Retinal pigment epithelial cell (primary cell): ENCODE results near the gene INPP5D.

Source experiments
- DNase-seq: peaks from one replicate; pipeline ENCODE4 v3.0.0-alpha.2; 2010; ENCODE audit warnings: low read depth
- H3K4me3 ChIP-seq: 2 replicates; pipeline ENCODE4 v1.5.1; 2011; ENCODE audit warnings: mild to moderate bottlenecking, low read length, control low read depth, moderate library complexity
- TF ChIP-seq, protein P1 (sequence below): conservative IDR thresholded peaks from 2 replicates; pipeline ENCODE4 v1.5.1; 2011; ENCODE audit warnings: low read depth, low read length, control low read depth, inconsistent platforms

The INPP5D gene

DNA sequence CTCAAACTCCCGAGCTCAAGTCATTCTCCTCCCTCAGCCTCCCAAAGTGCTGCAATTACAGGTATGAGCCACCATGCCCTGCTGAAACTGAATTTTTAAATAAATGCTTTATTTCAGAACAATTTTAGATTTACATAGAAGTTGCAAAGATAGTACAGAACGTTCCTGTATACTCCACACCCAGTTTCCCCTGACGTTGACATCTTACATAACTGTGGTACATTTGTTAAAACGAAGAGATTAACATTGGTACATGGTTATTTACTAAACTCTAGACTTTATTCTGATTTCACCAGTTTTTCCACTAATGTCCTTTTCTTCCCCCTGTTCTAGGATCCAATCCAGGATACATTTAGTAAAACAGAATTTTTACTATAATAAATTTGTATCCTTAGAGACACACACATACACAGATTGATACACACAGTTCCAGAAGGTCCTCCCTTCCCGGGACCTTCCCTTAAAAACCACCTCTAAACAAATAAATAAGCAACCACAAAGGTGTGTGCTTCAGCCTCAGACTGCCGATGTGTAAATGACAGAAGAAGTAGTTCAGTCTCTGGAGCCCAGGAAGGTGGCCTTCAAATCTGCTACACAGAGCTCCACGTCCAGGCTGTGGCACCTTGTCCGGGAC is 20.8 kb upstream of the INPP5D start:
- TF ChIP-seq, protein P1, sequence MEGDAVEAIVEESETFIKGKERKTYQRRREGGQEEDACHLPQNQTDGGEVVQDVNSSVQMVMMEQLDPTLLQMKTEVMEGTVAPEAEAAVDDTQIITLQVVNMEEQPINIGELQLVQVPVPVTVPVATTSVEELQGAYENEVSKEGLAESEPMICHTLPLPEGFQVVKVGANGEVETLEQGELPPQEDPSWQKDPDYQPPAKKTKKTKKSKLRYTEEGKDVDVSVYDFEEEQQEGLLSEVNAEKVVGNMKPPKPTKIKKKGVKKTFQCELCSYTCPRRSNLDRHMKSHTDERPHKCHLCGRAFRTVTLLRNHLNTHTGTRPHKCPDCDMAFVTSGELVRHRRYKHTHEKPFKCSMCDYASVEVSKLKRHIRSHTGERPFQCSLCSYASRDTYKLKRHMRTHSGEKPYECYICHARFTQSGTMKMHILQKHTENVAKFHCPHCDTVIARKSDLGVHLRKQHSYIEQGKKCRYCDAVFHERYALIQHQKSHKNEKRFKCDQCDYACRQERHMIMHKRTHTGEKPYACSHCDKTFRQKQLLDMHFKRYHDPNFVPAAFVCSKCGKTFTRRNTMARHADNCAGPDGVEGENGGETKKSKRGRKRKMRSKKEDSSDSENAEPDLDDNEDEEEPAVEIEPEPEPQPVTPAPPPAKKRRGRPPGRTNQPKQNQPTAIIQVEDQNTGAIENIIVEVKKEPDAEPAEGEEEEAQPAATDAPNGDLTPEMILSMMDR, result no peak
- H3K4me3 ChIP-seq, result no peak overlapping the region
- DNase-seq, result no peak

DNA sequence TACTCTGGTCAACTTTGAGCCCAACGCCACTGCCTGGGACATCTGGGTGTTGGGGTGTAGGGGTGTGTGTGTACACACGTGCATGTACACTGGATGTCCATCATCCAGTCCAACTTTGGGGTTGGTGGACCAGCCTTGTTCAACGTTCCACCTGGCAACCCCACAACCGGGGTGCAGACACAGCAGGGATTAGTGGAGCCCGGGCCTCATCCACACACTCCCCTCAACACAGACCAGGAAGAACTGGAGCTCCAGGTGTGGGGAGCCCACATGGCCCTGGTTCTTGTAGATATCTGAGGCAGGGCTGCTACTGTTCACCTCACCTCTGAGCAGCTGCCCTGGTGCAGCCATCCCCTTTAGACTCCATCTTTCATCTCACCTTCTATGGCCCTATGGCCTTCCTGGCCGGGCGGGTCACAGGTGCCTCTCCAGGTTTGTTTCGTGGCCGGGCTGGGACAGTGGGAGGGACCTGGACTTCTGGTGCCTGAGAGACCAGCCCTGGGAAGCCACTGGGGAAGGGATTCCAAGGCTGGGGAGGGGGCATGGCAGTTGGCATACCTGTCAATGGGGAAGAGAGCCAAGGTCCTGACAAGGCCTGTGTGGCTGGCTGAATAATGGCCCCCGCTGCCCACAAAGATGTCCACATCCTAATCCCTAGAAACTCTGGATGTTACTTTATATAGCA is 20.2 kb upstream of the INPP5D start:
- H3K4me3 ChIP-seq, result no peak overlapping the region
- DNase-seq, result no peak
- TF ChIP-seq, protein P1, result no peak

DNA sequence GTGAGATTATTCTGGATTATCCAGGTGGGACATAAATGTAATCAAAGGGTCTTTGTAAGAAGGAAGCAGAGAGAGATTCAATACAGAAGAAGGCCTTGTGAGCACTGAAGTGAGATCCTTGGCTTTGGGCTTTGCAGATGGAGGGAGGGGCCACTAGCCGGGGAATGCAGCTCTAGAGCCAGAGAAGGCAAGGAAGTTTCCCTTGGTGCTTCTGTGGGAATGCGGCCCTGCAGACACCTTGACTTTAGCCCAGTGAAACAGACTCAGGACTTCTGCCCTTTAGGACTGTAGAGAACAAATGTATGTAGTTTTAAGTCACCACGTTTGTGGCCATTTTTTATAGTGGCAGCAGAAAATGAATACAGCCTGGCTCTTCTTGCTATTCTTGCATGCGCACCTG is 19.6 kb upstream of the INPP5D start:
- DNase-seq, result no peak
- TF ChIP-seq, protein P1, result no peak
- no peak overlapping the region for H3K4me3 ChIP-seq

DNA sequence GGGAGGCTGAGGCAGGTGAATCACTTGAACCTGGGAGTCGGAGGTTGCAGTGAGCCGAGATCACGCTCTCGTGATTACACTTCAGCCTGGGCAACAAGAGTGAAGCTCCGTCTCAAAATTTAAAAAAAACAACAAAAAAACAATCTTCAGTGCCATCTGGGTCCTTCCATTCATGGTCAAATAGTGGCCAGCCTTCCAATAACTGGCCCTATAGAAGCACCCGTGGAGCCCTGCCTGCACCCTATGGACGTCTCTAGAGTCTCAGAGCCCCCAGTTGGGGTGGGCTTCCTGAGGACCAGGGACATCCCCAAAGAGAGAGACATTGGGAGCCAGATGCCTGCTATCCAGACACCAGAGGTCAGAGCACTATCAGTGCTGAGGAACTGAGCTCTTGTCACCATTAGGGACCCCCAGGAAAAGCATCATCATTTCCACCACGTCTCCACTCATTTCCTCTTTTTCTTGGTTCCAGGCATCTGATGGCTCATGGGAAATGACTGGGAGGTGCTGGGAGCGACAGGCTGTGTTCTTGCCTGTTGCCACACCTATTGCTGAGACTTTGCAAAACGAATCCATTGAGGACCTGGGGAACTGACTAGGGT is 18.3 kb upstream of the INPP5D start:
- TF ChIP-seq, protein P1, result no peak
- no peak overlapping the region for H3K4me3 ChIP-seq
- no peak for DNase-seq

DNA sequence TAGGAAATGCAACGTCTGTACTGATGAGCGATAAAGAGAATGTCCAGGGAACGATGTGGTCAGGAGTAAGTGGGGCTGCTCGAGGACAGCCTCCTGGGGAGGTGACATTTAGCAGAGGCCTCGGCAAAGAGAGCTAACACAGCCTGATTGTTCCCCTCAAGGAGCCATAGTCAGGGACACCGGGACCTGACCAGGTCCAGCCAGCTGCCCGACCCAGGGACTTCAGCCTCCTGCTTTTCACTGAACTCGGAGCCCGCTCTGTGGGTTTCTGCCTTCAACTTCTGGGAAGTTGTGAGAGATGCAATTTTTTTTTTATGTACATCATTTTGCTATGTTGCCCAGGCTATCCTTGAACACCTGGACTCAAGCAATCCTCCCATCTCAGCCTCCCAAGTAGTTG is 17.6 kb upstream of the INPP5D start:
- TF ChIP-seq, protein P1, result no peak
- no peak overlapping the region for H3K4me3 ChIP-seq
- DNase-seq, result no peak

- H3K4me3 ChIP-seq, result no peak overlapping the region
- DNase-seq, result no peak
- TF ChIP-seq, protein P1, result no peak
These were observed 15.1 kb upstream of the INPP5D start for GRCh38 chr2:233044974-233045605.

- TF ChIP-seq, protein P1, result no peak
- DNase-seq, result no peak
- H3K4me3 ChIP-seq, result no peak overlapping the region
These were observed 12.9 kb upstream of the INPP5D start for GRCh38 chr2:233047206-233047605.
